GM18505 (cell line): Measurements from ENCODE around the gene SLC26A8.

Experiments used
- ATAC-seq: cut with Tn5 transposase; IDR thresholded peaks from one replicate; pipeline ENCODE4 v1.9.1; 2021; ENCODE audit not compliant: unreplicated experiment
- POLR2A ChIP-seq: IDR thresholded peaks from 4 replicates; pipeline ENCODE4 v1.6.1; 2011; ENCODE audit warnings: borderline replicate concordance; ENCODE audit not compliant: insufficient read depth, insufficient read length; ENCODE audit errors: extremely low read depth

SLC26A8 gene

DNA sequence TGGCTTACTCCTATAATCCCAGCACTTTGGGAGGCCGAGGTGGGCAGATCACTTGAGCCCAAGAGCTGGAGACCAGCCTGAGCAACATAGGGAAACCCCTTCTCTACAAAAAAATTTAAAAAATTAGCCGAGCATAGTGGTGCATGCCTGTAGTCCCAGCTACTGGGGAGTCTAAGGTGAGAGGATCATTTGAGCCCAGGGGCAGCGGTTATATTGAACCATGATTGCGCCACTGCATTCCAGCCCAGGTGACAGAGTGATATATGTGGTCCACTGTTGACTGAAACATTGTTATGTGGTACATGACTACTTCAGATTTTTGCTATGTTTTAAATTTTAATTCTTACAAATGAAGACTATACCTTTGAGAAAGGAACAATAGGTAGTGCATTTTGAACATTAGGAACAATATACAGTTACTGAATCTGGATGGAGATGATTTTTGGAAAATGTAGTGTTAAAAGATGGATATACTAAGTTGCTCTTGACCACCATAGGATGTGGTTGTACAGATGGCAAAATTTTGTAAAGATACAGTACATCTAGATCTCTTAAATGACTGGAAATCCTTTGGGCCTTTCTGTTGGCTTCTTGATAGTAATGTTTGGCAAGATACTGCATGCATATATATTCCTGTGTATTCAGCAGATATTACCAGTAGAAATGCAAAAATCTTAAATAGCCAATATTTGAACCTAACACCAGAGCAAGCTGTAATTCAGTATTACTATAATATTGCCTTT, 39.0 kb upstream of the SLC26A8 start:
- TF ChIP-seq POLR2A: no peak
- ATAC-seq: no peak

GRCh38 chr6:36062247-36062646, 37.8 kb upstream of the SLC26A8 start:
- TF ChIP-seq POLR2A: no peak
- no peak for ATAC-seq

DNA sequence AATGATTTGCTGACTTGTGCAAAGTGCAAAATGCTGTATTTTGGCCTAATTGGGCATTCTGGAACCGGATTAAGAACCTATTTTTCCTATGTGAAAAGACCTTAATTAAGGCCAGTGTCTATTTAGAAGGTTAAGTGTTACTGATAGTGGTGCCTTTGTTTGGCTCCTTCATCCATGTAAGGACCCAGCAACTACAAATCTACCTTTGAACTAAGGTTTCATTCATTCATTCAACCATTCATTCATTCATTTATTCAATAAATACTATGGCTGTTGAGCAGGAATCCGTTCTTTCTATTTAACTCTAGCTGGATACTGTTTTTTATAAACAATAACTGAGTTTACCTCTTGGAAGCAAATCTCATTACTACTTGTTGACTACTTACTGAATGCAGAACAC, 36.8 kb upstream of the SLC26A8 start:
- TF ChIP-seq POLR2A: no peak
- no peak for ATAC-seq

- no peak for TF ChIP-seq POLR2A
- ATAC-seq: no peak
Measured at GRCh38 chr6:36056178-36056577, 31.7 kb upstream of the SLC26A8 start.

DNA sequence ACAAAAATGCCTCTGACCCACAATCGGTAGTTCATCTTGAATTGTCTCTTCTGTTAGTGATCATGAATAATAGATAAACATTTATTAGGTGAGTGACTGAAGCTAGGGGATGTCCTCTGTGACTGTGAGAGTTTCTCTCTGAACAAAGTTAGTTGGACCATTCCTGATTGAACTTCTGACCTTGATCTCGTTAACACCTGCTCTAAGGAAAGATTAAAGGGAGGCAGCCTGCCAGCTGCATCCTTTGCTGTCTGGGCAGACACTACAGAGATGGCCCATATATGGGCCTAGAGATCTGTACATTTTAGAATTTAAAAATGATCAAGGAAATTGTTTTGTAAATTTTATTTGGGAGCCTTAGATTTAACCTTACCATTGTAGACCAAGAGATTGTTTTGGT, 30.5 kb upstream of the SLC26A8 start:
- ATAC-seq: no peak
- no peak for TF ChIP-seq POLR2A

DNA sequence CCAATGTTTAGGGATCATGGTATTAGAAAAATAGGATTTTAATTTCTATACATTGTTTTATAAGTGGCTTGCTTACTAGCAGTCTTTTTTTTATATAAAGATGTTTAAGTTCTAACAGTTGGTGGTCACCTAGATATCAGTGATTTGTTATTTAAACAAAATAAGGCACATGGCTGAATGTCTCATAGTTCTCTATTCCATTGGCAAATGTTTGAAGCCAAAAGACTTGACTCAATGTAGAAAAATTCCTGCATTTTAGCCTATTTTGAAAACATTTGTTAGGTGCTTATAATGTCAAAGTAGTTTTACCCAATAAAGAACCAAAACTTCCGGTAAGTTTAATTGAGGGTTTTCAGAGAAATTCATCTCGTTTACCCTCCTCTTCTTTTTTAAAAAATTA, 30.0 kb upstream of the SLC26A8 start:
- no peak for TF ChIP-seq POLR2A
- ATAC-seq: no peak

- TF ChIP-seq POLR2A: no peak
- no peak for ATAC-seq
Measured at GRCh38 chr6:36053878-36054277, 29.4 kb upstream of the SLC26A8 start.

- ATAC-seq: no peak
- TF ChIP-seq POLR2A: no peak
Measured at GRCh38 chr6:36052097-36052496, 27.7 kb upstream of the SLC26A8 start.

DNA sequence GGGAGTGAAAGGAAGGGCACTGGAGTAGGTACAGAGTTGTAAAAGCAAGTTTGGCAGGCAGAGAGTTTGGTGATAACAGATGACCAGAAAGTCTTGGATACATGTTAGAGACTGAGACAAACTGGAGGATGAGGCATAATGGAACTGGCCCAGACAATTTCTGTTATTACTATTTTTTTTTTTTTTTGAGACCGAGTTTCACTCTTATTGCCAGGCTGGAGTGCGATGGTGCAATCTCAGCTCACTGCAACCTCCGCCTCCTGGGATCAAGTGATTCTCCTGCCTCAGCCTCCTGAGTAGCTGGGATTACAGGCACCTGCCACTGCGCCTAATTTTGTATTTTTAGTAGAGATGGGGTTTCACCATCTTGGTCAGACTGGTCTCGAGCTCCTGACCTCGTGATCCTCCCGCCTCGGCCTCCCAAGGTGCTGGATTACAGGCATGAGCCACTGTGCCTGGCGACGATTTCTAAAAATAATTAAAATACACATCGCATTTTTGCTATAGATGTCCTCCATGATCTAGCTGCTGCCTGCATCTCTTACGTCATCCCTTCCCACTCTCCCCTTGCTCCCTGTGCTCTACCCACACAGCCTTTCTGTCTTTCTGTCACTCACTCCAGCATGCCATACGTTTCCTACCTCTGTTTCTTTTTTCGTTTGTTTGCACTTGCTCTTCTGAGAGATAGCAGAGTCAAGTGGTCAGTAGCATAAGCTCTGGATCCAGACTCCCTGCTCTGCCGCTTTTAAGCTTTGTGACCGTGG, 26.7 kb upstream of the SLC26A8 start:
- no peak for ATAC-seq
- TF ChIP-seq POLR2A: no peak

GRCh38 chr6:36050305-36050704, 25.9 kb upstream of the SLC26A8 start:
- no peak for ATAC-seq
- TF ChIP-seq POLR2A: no peak

- no peak for TF ChIP-seq POLR2A
- ATAC-seq: no peak
Measured at GRCh38 chr6:36049582-36049981, 25.1 kb upstream of the SLC26A8 start.

DNA sequence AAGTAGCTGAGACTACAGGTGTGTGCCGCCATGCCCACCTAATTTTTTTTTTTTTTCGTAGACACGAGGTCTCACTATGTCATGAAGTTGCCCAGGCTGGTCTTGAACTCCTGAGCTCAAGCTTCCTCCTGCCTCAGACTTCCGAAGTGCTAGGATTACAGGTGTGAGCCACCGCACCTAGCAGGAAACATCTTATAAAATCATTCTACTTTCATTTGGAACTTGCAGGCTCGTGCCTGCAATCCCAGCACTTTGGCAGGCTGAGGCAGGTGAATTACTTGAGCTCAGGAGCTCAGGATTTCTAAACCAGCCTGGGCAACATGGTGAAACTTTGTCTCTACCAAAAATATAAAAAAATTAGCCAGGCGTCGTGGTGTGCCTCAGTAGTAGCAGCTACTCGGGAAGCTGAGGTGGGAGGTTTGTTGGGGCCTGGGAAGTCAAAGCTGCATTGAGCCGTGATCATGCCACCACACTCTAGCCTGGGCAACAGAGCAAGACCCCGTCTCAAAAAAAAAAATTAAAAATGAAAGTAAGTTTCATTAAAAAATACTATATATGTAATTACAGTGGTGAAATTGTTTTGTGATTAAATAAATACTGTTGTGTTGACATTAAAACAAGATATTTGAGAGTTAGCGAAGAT, 18.3 kb upstream of the SLC26A8 start:
- ATAC-seq: no peak
- no peak for TF ChIP-seq POLR2A

GRCh38 chr6:36040958-36041357, 16.5 kb upstream of the SLC26A8 start:
- no peak for TF ChIP-seq POLR2A
- no peak for ATAC-seq

- ATAC-seq: no peak
- TF ChIP-seq POLR2A: no peak
Measured at GRCh38 chr6:36039112-36039511, 14.7 kb upstream of the SLC26A8 start.
